K562 (cell line): ENCODE measurements around the gene TMEM132E. TPM values are rescaled to one million over a fixed set of nuclear protein-coding genes. Genes with fewer than 3 reads are reported as not detected.
"Not testable (repeated sequence)": the region's sequence is repeated elsewhere in the genome, so short reads cannot be mapped to it uniquely, and the experiment has no call there.

Experiments
- ATAC-seq: fragments of 200-7000 bp; cut with Tn5 transposase; 3 replicates; pipeline ENCODE4 v1.9.1; 2020; ENCODE audit warnings: moderate library complexity
- BruUV-seq: library from RNA; stranded (reverse); fragments of 400-500 nt; replicated peaks from 2 replicates; lab custom pipeline; 2021; lab: Mats Ljungman, UMichigan
- CTCF ChIA-PET: fragments of 300-600 bp; formaldehyde crosslinking; extraction: SDS; loops from one replicate; lab custom pipeline; 2021; ENCODE audit warnings: low intra/inter-chr PET ratio; lab: Yijun Ruan, JAX
- POLR2A ChIA-PET: fragments of 300-600, 350-650 bp; sonication (Branson Sonifier 250); formaldehyde crosslinking; extraction: SDS; loops from one replicate; lab custom pipeline; 2021; ENCODE audit warnings: antibody characterized with exemption, inconsistent platforms; lab: Yijun Ruan, JAX
- DNase-seq, 4 experiments: peaks; one replicate each; pipeline versions ENCODE4 v3.0.0 to v3.0.0-alpha.2; 2011 to 2018; ENCODE audit warnings: low spot score in 3 of 4, mixed read lengths in 3 of 4; ENCODE audit errors: extremely low read depth in 1 of 4
- FAIRE-seq: peaks from 2 replicates; lab custom pipeline; 2011; peaks lifted over from hg19 to GRCh38; lab: Jason Lieb, UNC
- H2AFZ ChIP-seq: 2 replicates; pipeline ENCODE4 v1.6.0; 2011; ENCODE audit warnings: low read depth, low read length, control low read depth, inconsistent platforms
- H3K27ac ChIP-seq: fragments of 200-600 bp; 3 replicates; pipeline ENCODE4 v1.8.0; 2011; ENCODE audit warnings: low read depth, mild to moderate bottlenecking, control low read depth, inconsistent platforms, low read length, moderate library complexity, mixed read lengths; ENCODE audit errors: extremely low read depth
- H3K27me3 ChIP-seq, 2 experiments: fragments of 300-600 bp in 1 of 2; 2 replicates in 1 of 2; 3 replicates in 1 of 2; pipeline versions ENCODE4 v1.6.0 to v1.8.0; 2011; ENCODE audit warnings: inconsistent platforms in 2 of 2, low read length in 2 of 2, mild to moderate bottlenecking in 1 of 2, mixed read lengths in 1 of 2, moderate library complexity in 1 of 2; ENCODE audit not compliant: control insufficient read depth in 2 of 2, insufficient read depth in 2 of 2
- H3K36me3 ChIP-seq: fragments of 300-600 bp; 3 replicates; pipeline ENCODE4 v1.8.0; 2011; ENCODE audit warnings: mild to moderate bottlenecking, low read length, inconsistent platforms; ENCODE audit not compliant: control insufficient read depth, insufficient read depth
- H3K4me1 ChIP-seq, 2 experiments: fragments of 200-600 bp in 1 of 2; replicated peaks in 1 of 2; 2 replicates in 1 of 2; 3 replicates in 1 of 2; pipeline versions ENCODE4 v1.5.1 to v1.8.0; 2011; ENCODE audit warnings: inconsistent platforms in 2 of 2, low read length in 2 of 2, mild to moderate bottlenecking in 1 of 2, mixed read lengths in 1 of 2, moderate library complexity in 1 of 2; ENCODE audit not compliant: control insufficient read depth in 2 of 2, insufficient read depth in 2 of 2
- H3K4me2 ChIP-seq: 2 replicates; pipeline ENCODE4 v1.6.1; 2011; ENCODE audit warnings: low read length, control low read depth, inconsistent platforms, mixed read lengths; ENCODE audit not compliant: insufficient read depth
- H3K4me3 ChIP-seq: fragments of 200-600 bp; sonication (generic), shearing (Covaris generic); 2 replicates; pipeline ENCODE4 v1.5.1; 2016; ENCODE audit warnings: control low read depth, inconsistent platforms
- H3K79me2 ChIP-seq: fragments of 200-600 bp; 3 replicates; pipeline ENCODE4 v1.8.0; 2011; ENCODE audit warnings: low read length, inconsistent platforms; ENCODE audit not compliant: control insufficient read depth, insufficient read depth
- H3K9ac ChIP-seq, 2 experiments: 2 replicates each; pipeline versions ENCODE4 v1.6.0 to v1.6.1; 2011; ENCODE audit warnings: low read depth in 2 of 2, low read length in 2 of 2, control low read depth in 1 of 2, inconsistent platforms in 1 of 2, mild to moderate bottlenecking in 1 of 2, mixed read lengths in 1 of 2; ENCODE audit not compliant: insufficient read depth in 1 of 2
- H3K9me1 ChIP-seq: one replicate; pipeline ENCODE4 v1.6.0; 2011; ENCODE audit warnings: inconsistent platforms, mild to moderate bottlenecking, low read length, moderate library complexity; ENCODE audit not compliant: control insufficient read depth, insufficient read depth
- H3K9me3 ChIP-seq: replicated peaks from 2 replicates; pipeline ENCODE4 v1.5.1; 2011; ENCODE audit warnings: low read depth, low read length, inconsistent platforms; ENCODE audit not compliant: control insufficient read depth, insufficient read depth
- H4K20me1 ChIP-seq: replicated peaks from 2 replicates; pipeline ENCODE4 v1.6.1; 2011; ENCODE audit warnings: low read length, inconsistent platforms, mixed read lengths; ENCODE audit not compliant: control insufficient read depth, insufficient read depth
- ARID2 ChIP-seq: fragments of 450-650 bp; IDR thresholded peaks from 2 replicates; pipeline ENCODE4 v1.6.1; 2017; ENCODE audit warnings: antibody characterized with exemption, mild to moderate bottlenecking
- CBX8 ChIP-seq: fragments of 200-600 bp; sonication (generic); IDR thresholded peaks from 2 replicates; pipeline ENCODE4 v1.6.1; 2012; ENCODE audit warnings: borderline replicate concordance, mixed run types, low read depth, mild to moderate bottlenecking, moderate library complexity, mixed read lengths, low read length, control low read depth, inconsistent platforms; ENCODE audit not compliant: poor library complexity, severe bottlenecking; ENCODE audit errors: extremely low read depth
- MCM3 ChIP-seq: fragments of 450-650 bp; IDR thresholded peaks from 2 replicates; pipeline ENCODE4 v1.6.1; 2016
- POLR3A ChIP-seq: IDR thresholded peaks from 2 replicates; pipeline ENCODE4 v1.6.1; 2011; ENCODE audit warnings: borderline replicate concordance, mild to moderate bottlenecking, moderate library complexity; ENCODE audit not compliant: insufficient read length, insufficient read depth; ENCODE audit errors: extremely low read depth
- PURB ChIP-seq: sonication (generic); formaldehyde crosslinking; IDR thresholded peaks from 2 replicates; pipeline ENCODE4 v1.9.0; 2021; ENCODE audit warnings: low read depth, mild to moderate bottlenecking, missing genetic modification reagents
- RFX7 ChIP-seq: fragments of 250-450 bp; sonication (Bioruptor Pico); IDR thresholded peaks from 2 replicates; pipeline ENCODE4 v1.5.1; 2021; ENCODE audit warnings: mild to moderate bottlenecking
- RNF2 ChIP-seq: sonication (generic); IDR thresholded peaks from 2 replicates; pipeline ENCODE4 v1.6.1; 2016
- TEAD4 ChIP-seq, 2 experiments: sonication (generic) in 1 of 2; formaldehyde crosslinking in 1 of 2; IDR thresholded peaks; 2 replicates each; pipeline versions ENCODE4 v1.6.1 to v1.8.0; 2012 to 2022; ENCODE audit warnings: borderline replicate concordance in 1 of 2, inconsistent platforms in 1 of 2, low read length in 1 of 2, mild to moderate bottlenecking in 1 of 2, missing genetic modification reagents in 1 of 2
- WGBS: fragments of 100-300 bp; shearing (Covaris generic); methylation state at CpG from one replicate; pipeline ENCODE4 v1.1.6; 2016; ENCODE audit warnings: low coverage, mixed read lengths; ENCODE audit not compliant: insufficient coverage; ENCODE audit errors: missing lambda C conversion rate; 5-methylcytosine and 5-hydroxymethylcytosine counted together
- in situ Hi-C: fragments of 300-500 bp; cut with MboI; formaldehyde crosslinking; loops from 4 replicates; pipeline ENCODE4 v1.15.0; 2018; ENCODE audit warnings: inconsistent platforms, mixed read lengths
- intact Hi-C: fragments of 100-400 bp; cut with micrococcal nuclease; formaldehyde crosslinking; loops from 2 replicates; pipeline ENCODE4 v1.14.2; 2022
- polyA plus RNA-seq, 8 experiments: library from polyadenylated mRNA; depleted of rRNA in 4 of 8; stranded (reverse) in 5 of 8; unstranded in 3 of 8; fragments of >200 nt; fragmentation: Nextera tagmentation in 2 of 8; fragmentation: Illumina TruSeq in 1 of 8; extraction: Ambion mirVana in 2 of 8; extraction: Trizol in 1 of 8; gene quantifications; 2 replicates each; pipeline versions ENCODE4 v1.2.1 to v1.2.3, GENCODE V29; 2011 to 2014; ENCODE audit warnings: inconsistent platforms in 1 of 8, missing spikeins in 1 of 8
- total RNA-seq, 7 experiments: library from RNA; depleted of rRNA in 6 of 7; stranded (reverse); fragments of >200 nt in 6 of 7; fragmentation: Illumina TruSeq in 2 of 7; extraction: Trizol in 2 of 7; gene quantifications; 2 replicates each; pipeline versions ENCODE4 v1.2.1 to v1.2.3, GENCODE V29; 2011 to 2021; ENCODE audit warnings: low replicate concordance in 1 of 7
- TF ChIP-seq, protein P1 (sequence below): fragments of 250-450 bp; sonication (Bioruptor Pico); IDR thresholded peaks from 2 replicates; pipeline ENCODE4 v1.8.0; 2021; ENCODE audit warnings: moderate library complexity, mild to moderate bottlenecking, inconsistent platforms
- TF ChIP-seq, protein P2 (sequence below): fragments of 250-450 bp; sonication (Bioruptor Pico); IDR thresholded peaks from 2 replicates; pipeline ENCODE4 v1.4.0; 2020

TMEM132E gene
- total and polyA plus RNA-seq, 9 of the 15 experiments (the other 6 are each of a cell fraction or from before 2014, with no cell fraction given) = not detected

DNA sequence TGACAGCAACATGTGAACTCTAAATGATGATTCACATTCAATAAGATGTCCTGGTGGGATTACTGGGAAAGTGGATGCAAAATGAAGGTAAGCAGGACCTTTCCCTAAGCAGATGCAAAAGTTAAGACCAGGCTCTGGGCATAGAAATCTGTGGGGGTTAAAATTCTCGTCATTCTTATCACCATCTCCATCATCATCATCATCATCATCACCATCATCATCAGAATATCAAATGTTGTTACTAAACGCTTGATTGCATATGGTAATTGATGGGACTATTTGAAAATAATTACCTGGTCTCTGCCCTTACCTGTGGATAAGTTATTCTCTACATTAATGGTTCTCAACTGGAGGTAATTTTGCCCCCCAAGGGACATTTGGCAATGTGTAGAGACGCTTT is 41.9 kb upstream of the TMEM132E start:
- H3K9ac ChIP-seq = no peak overlapping the region
- no peak overlapping the region for H3K27ac ChIP-seq
- 0% methylated on average over 3 of the region's 3 CpGs for whole genome bisulfite sequencing
- H3K27me3 ChIP-seq = peaks cover 5 to 17% of the 10 kb centered on the region in 2 experiments; a peak in 3 of 5 replicates
- no peak overlapping the region for H3K4me2 ChIP-seq
- 0 out of 2 replicates have a peak, but pooled peaks cover 3% of the 10 kb centered on the region for H4K20me1 ChIP-seq
- POLR2A ChIA-PET = interaction anchor here (0.7 to 0.8 kb wide), 2 partner anchors 23 to 261 kb away, joined by 3 to 4 read pairs; no protein-coding TSS in a partner anchor
- no peaks in the 10 kb centered on the region for H3K36me3 ChIP-seq
- no peaks in the 10 kb centered on the region for H3K4me1 ChIP-seq
- H3K79me2 ChIP-seq = no peaks in the 10 kb centered on the region
- H3K9me1 ChIP-seq = no peaks in the 10 kb centered on the region
- no peak for FAIRE-seq
- ATAC-seq = no peak
- in situ Hi-C loops = loop anchor here (10.0 kb wide), 1 partner anchor 577 kb away; the partner anchor contains the start of gene RAD51D
- H3K9me3 ChIP-seq = no peaks in the 10 kb centered on the region
- CTCF ChIA-PET = no interaction called here
- no peak overlapping the region for H2AFZ ChIP-seq
- DNase-seq = no peak
- intact Hi-C loops = no loop called here
- BruUV-seq = no TSS peak
- no peak overlapping the region for H3K4me3 ChIP-seq
- TF ChIP-seq CBX8 (no peak), RFX7 (CRISPR knock-in tag) (no peak), POLR3A (no peak), RNF2 (no peak), PURB (CRISPR knock-in tag) (no peak), ARID2 (no peak), TEAD4 (IDR thresholded peaks at IDR 0.05; ENCODE audit: low read length) (no peak), TEAD4 (CRISPR knock-in tag; IDR thresholded peaks at IDR 0.05; ENCODE audit: borderline replicate concordance) (no peak), MCM3 (no peak)
- TF ChIP-seq, protein P1, sequence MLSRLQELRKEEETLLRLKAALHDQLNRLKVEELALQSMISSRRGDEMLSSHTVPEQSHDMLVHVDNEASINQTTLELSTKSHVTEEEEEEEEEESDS (CRISPR knock-in tag) = no peak
- TF ChIP-seq, protein P2, sequence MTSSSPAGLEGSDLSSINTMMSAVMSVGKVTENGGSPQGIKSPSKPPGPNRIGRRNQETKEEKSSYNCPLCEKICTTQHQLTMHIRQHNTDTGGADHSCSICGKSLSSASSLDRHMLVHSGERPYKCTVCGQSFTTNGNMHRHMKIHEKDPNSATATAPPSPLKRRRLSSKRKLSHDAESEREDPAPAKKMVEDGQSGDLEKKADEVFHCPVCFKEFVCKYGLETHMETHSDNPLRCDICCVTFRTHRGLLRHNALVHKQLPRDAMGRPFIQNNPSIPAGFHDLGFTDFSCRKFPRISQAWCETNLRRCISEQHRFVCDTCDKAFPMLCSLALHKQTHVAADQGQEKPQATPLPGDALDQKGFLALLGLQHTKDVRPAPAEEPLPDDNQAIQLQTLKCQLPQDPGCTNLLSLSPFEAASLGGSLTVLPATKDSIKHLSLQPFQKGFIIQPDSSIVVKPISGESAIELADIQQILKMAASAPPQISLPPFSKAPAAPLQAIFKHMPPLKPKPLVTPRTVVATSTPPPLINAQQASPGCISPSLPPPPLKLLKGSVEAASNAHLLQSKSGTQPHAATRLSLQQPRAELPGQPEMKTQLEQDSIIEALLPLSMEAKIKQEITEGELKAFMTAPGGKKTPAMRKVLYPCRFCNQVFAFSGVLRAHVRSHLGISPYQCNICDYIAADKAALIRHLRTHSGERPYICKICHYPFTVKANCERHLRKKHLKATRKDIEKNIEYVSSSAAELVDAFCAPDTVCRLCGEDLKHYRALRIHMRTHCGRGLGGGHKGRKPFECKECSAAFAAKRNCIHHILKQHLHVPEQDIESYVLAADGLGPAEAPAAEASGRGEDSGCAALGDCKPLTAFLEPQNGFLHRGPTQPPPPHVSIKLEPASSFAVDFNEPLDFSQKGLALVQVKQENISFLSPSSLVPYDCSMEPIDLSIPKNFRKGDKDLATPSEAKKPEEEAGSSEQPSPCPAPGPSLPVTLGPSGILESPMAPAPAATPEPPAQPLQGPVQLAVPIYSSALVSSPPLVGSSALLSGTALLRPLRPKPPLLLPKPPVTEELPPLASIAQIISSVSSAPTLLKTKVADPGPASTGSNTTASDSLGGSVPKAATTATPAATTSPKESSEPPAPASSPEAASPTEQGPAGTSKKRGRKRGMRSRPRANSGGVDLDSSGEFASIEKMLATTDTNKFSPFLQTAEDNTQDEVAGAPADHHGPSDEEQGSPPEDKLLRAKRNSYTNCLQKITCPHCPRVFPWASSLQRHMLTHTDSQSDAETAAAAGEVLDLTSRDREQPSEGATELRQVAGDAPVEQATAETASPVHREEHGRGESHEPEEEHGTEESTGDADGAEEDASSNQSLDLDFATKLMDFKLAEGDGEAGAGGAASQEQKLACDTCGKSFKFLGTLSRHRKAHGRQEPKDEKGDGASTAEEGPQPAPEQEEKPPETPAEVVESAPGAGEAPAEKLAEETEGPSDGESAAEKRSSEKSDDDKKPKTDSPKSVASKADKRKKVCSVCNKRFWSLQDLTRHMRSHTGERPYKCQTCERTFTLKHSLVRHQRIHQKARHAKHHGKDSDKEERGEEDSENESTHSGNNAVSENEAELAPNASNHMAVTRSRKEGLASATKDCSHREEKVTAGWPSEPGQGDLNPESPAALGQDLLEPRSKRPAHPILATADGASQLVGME (CRISPR knock-in tag) = no peak

DNA sequence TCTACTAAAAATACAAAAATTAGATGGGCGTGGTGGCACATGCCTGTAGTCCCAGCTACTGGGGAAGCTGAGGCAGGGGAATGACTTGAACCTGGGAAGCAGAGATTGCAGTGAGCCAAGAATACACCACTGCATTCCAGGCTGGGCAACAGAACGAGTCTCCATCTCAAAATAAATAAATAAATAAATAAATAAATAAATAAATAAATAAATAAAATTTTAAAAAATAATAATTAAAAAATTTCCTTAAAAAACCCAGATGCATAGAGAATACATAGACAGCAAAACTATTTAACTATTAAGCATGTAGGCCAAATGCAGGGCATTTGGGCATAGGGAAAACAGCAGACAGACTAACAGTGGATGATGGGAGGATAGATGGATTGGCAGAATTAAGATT is 40.8 kb upstream of the TMEM132E start:
- H3K36me3 ChIP-seq, H2AFZ ChIP-seq, CTCF ChIA-PET, H3K27ac ChIP-seq, H3K79me2 ChIP-seq, POLR2A ChIA-PET, DNase-seq, H3K4me2 ChIP-seq, BruUV-seq, H3K9ac ChIP-seq, H3K9me3 ChIP-seq, H3K4me3 ChIP-seq, H3K4me1 ChIP-seq, ATAC-seq, H4K20me1 ChIP-seq, H3K9me1 ChIP-seq, intact Hi-C loops, FAIRE-seq: not testable (repeated sequence)
- in situ Hi-C loops = loop anchor here (10.0 kb wide), 1 partner anchor 576 kb away; the partner anchor contains the start of gene RAD51D
- 4% methylated on average over 2 of the region's 2 CpGs for WGBS
- H3K27me3 ChIP-seq = peaks cover 5 to 17% of the 10 kb centered on the region in 2 experiments; a peak in 3 of 5 replicates
